Measurements from ENCODE around the gene RPRD1A. TPM values are rescaled to one million over a fixed set of nuclear protein-coding genes. Genes with fewer than 3 reads are reported as not detected.

The RPRD1A gene
- total RNA-seq, 2 experiments from 2014 or later = 27.9 to 32.1 TPM

DNA sequence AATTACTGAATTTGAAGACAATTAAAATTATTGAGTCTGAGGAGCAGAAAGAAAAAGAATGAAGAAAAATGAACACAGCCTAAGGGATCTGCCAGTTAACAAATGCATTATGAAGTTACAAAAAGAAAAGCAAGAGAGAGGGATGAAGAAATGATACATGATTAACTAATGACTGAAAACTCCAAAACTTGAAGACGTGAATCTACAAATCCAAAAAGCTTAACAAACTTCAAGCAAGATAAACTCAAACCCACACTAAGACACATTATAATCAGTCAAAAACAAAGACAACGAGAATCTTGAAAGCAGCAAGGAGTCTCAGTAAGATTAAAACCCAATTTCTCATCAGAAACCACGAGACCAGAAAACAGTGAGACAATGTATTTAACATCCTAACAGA, 15.6 kb downstream of the RPRD1A start:
- H3K9me3 Mint-ChIP-seq (ENCODE audit: low read depth) = peaks cover 20% of the 10 kb centered on the region
- H3K36me3 Mint-ChIP-seq (ENCODE audit: low read depth) = peaks cover 47% of the 10 kb centered on the region
- H3K27ac Mint-ChIP-seq = no peak overlapping the region
- POLR2A ChIA-PET = no interaction called here
- intact Hi-C loops (cut with DNase I, micrococcal nuclease) = no loop called here
- no peaks in the 10 kb centered on the region for H3K27me3 Mint-ChIP-seq
- no peak overlapping the region for H3K4me3 Mint-ChIP-seq
- peaks cover 27% of the 10 kb centered on the region for H3K4me1 Mint-ChIP-seq
- CTCF ChIA-PET = no interaction called here
- no peak for DNase-seq
- no peak for ATAC-seq

DNA sequence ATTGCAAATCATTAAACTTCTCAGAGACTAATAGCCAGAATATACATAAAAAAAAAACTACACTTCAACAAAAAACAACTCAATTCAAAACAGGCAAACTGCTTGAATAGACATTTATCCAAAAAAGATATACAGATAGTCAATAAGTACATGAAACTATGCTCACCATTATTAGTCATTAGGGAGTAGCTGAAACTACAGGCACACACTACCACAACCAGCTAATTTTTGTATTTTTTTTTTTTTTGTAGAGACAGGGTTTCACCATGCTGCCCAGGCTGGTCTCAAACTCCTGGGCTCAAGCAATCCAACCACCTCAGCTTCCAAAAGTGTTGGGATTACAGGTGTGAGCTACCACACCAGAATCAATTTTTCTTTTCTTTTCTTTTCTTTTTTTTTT, 16.9 kb downstream of the RPRD1A start:
- ChIA-PET CTCF (no interaction called here), POLR2A (no interaction called here)
- ATAC-seq = no peak
- H3K27ac Mint-ChIP-seq = no peak overlapping the region
- H3K4me1 Mint-ChIP-seq = peaks cover 34% of the 10 kb centered on the region
- H3K36me3 Mint-ChIP-seq (ENCODE audit: low read depth) = peaks cover 49% of the 10 kb centered on the region
- intact Hi-C loops (cut with DNase I, micrococcal nuclease) = no loop called here
- no peak overlapping the region for H3K4me3 Mint-ChIP-seq
- DNase-seq = no peak
- no peaks in the 10 kb centered on the region for H3K27me3 Mint-ChIP-seq
- peaks cover 20% of the 10 kb centered on the region for H3K9me3 Mint-ChIP-seq (ENCODE audit: low read depth)

DNA sequence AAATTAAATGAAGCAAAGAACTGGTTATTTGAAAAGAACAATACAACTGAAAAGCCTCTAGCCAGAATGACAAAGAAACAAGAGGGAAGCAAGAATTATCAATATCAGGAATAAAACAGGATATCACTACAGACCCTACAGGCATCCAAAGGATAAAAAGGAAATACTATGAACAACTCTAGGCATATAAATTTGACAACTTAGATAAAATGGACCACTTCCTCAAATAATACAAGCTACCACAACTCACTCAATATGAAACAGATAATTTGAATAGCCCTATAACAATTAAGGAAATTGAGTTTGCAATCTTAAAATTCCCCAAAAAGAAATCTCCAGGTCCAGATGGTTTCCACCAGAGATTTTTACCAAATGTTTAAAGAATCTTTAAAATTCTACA, 19.8 kb downstream of the RPRD1A start:
- peaks cover 44% of the 10 kb centered on the region for H3K4me1 Mint-ChIP-seq

GRCh38 chr18:36046898-36047297, 20.5 kb downstream of the RPRD1A start:
- CTCF ChIA-PET = interaction anchor here (2.2 kb wide), 1 partner anchor 29 kb away, joined by 5 read pairs; no protein-coding TSS in a partner anchor
- Mint-ChIP-seq H3K27ac (no peak overlapping the region), H3K4me1 (peaks cover 50% of the 10 kb centered on the region), H3K27me3 (no peaks in the 10 kb centered on the region), H3K9me3 (ENCODE audit: low read depth) (peaks cover 11% of the 10 kb centered on the region), H3K36me3 (ENCODE audit: low read depth) (peaks cover 23% of the 10 kb centered on the region), H3K4me3 (no peak overlapping the region)
- no peak for ATAC-seq
- intact Hi-C loops (cut with DNase I, micrococcal nuclease) = no loop called here
- no peak for DNase-seq
- POLR2A ChIA-PET = no interaction called here

More for the DNA sequence above, 19.8 kb downstream of the RPRD1A start:
- DNase-seq = no peak
- H3K27me3 Mint-ChIP-seq = no peaks in the 10 kb centered on the region
- H3K27ac Mint-ChIP-seq = no peak overlapping the region
- CTCF ChIA-PET = interaction anchor here (2.2 kb wide), 1 partner anchor 29 kb away, joined by 5 read pairs; no protein-coding TSS in a partner anchor
- no peak overlapping the region for H3K4me3 Mint-ChIP-seq
- no peak for ATAC-seq
- H3K9me3 Mint-ChIP-seq (ENCODE audit: low read depth) = peaks cover 15% of the 10 kb centered on the region
- intact Hi-C loops (cut with DNase I, micrococcal nuclease) = no loop called here
- H3K36me3 Mint-ChIP-seq (ENCODE audit: low read depth) = peaks cover 29% of the 10 kb centered on the region
- POLR2A ChIA-PET = no interaction called here

DNA sequence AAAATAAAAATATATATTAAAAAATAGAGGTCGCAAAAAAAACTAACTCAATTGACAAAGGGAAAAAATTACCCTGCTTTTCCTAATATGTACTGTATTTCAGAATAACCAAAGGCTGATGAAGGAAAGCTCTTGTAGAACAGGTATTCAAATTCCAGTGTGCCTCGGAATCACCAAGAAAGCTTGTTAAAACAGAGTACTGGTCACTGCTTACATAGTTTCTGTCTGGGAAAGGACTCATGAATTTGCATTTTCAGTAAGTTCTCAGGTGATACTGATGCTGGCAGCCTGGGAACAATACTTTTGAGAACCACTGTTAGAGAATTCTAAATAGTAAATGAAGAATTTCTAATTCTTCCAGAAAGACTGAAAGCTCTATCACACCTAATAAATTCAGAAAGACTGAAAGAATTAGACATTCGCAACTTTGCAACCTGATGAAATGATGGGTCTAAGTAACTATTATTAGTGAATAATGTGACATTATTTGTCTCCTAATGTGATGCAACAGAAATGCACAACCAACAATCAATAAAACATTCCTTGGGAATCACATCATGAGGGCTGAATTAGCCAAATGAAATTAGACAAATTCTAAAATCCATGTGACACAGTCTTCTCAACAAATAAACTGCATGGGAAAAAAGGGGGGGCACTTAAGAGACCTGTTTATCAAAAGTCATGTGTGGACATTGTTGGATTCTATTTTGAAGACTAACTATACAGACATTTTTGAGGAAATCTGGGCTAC, 21.9 kb downstream of the RPRD1A start:
- peaks cover 7% of the 10 kb centered on the region for H3K9me3 Mint-ChIP-seq (ENCODE audit: low read depth)
- no peaks in the 10 kb centered on the region for H3K27me3 Mint-ChIP-seq
- no peak overlapping the region for H3K27ac Mint-ChIP-seq
- intact Hi-C loops (cut with DNase I, micrococcal nuclease) = no loop called here
- peaks cover 50% of the 10 kb centered on the region for H3K4me1 Mint-ChIP-seq
- H3K4me3 Mint-ChIP-seq = no peak overlapping the region
- POLR2A ChIA-PET = no interaction called here
- CTCF ChIA-PET = interaction anchor here (0.6 kb wide), 1 partner anchor 12 kb away, joined by 3 read pairs; no protein-coding TSS in a partner anchor
- H3K36me3 Mint-ChIP-seq (ENCODE audit: low read depth) = peaks cover 21% of the 10 kb centered on the region
- DNase-seq (no peak), ATAC-seq (no peak)

GRCh38 chr18:36043153-36043552, 24.2 kb downstream of the RPRD1A start:
- Mint-ChIP-seq H3K4me3 (no peak overlapping the region), H3K36me3 (ENCODE audit: low read depth) (peaks cover 28% of the 10 kb centered on the region), H3K27ac (peak overlapping the region; percentile 28), H3K9me3 (ENCODE audit: low read depth) (peaks cover 10% of the 10 kb centered on the region), H3K4me1 (peaks cover 43% of the 10 kb centered on the region), H3K27me3 (no peaks in the 10 kb centered on the region)
- ATAC-seq (no peak), DNase-seq (no peak)
- ChIA-PET CTCF (interaction anchor here (0.8 to 0.9 kb wide), 2 partner anchors 14 to 636 kb away, joined by 3 to 4 read pairs; no protein-coding TSS in a partner anchor), POLR2A (no interaction called here)
- intact Hi-C loops (cut with DNase I, micrococcal nuclease) = no loop called here

- no peak for DNase-seq
- Mint-ChIP-seq H3K27ac (no peak overlapping the region), H3K36me3 (ENCODE audit: low read depth) (peaks cover 34% of the 10 kb centered on the region), H3K27me3 (no peaks in the 10 kb centered on the region), H3K4me3 (no peak overlapping the region), H3K9me3 (ENCODE audit: low read depth) (peaks cover 14% of the 10 kb centered on the region), H3K4me1 (peaks cover 41% of the 10 kb centered on the region)
- ChIA-PET CTCF (no interaction called here), POLR2A (no interaction called here)
- intact Hi-C loops (cut with DNase I, micrococcal nuclease) = no loop called here
- no peak for ATAC-seq
Observed at GRCh38 chr18:36041146-36041545, 26.2 kb downstream of the RPRD1A start.

GRCh38 chr18:36038102-36038663, 29.2 kb downstream of the RPRD1A start:
- DNase-seq (no peak), ATAC-seq (no peak)
- peaks cover 34% of the 10 kb centered on the region for H3K36me3 Mint-ChIP-seq (ENCODE audit: low read depth)
- no peak overlapping the region for H3K27ac Mint-ChIP-seq
- H3K4me1 Mint-ChIP-seq = peaks cover 49% of the 10 kb centered on the region
- POLR2A ChIA-PET = no interaction called here
- peaks cover 14% of the 10 kb centered on the region for H3K9me3 Mint-ChIP-seq (ENCODE audit: low read depth)
- no peak overlapping the region for H3K4me3 Mint-ChIP-seq
- CTCF ChIA-PET = no interaction called here
- intact Hi-C loops (cut with DNase I, micrococcal nuclease) = no loop called here
- no peaks in the 10 kb centered on the region for H3K27me3 Mint-ChIP-seq

- Mint-ChIP-seq H3K27me3 (no peaks in the 10 kb centered on the region), H3K9me3 (ENCODE audit: low read depth) (peaks cover 14% of the 10 kb centered on the region), H3K36me3 (ENCODE audit: low read depth) (peaks cover 36% of the 10 kb centered on the region), H3K4me3 (no peak overlapping the region), H3K4me1 (peaks cover 32% of the 10 kb centered on the region), H3K27ac (no peak overlapping the region)
- ChIA-PET POLR2A (no interaction called here), CTCF (no interaction called here)
- intact Hi-C loops (cut with DNase I, micrococcal nuclease) = no loop called here
- no peak for DNase-seq
- ATAC-seq = no peak
Observed at GRCh38 chr18:36035253-36035652, 32.1 kb downstream of the RPRD1A start.

DNA sequence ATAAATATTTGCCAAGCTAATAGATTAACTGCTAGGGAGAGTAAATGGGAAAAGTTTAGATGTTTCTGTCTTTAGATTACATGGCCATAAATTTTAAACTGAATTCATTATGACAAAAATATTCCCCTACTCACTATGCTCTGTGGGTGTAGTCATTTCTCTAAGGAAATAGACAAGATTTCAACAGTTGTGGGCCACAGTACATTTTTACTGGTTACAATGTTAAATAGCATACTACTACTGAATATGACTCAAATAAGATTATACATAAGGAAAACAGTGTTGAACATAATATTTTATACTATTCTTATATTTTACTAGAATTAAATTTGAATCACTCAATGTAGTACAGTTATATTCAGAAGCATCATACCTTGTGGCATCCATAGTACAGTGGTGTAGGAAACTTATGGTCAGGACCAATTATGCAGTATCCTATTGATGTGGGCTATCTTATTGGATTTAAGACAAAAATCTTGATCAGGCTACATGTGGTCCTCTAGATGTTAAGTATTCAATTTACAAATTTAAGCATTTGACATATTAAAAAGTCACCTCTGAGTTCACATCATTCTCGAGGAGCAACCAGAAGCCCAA, 33.0 kb downstream of the RPRD1A start:
- ATAC-seq = peak; percentile 63
- ChIA-PET POLR2A (no interaction called here), CTCF (no interaction called here)
- Mint-ChIP-seq H3K4me3 (no peak overlapping the region), H3K27ac (no peak overlapping the region), H3K9me3 (ENCODE audit: low read depth) (peaks cover 12% of the 10 kb centered on the region), H3K36me3 (ENCODE audit: low read depth) (peaks cover 30% of the 10 kb centered on the region), H3K4me1 (peaks cover 34% of the 10 kb centered on the region), H3K27me3 (no peaks in the 10 kb centered on the region)
- DNase-seq = no peak
- intact Hi-C loops (cut with DNase I, micrococcal nuclease) = no loop called here

DNA sequence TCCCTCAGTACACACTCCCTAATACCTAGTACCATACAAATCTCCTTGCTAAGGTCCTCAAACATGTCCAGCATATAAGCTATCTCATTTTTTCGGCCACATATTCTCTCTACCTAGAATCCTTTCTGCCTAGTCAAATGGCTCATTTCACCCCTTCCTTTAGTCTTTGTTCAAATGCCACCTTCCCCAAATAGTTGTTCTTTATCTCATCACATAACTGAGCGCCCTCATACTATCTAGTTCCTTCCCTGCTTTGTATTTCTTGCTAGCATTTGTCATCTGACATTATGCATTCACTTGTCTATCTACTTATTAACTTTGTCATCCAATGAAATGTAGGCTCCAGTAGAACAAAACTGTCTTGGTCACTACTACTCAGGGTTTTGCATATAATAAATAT, 35.5 kb downstream of the RPRD1A start:
- ChIA-PET CTCF (interaction anchor here (2.5 kb wide), 1 partner anchor 14 kb away, joined by 5 read pairs; no protein-coding TSS in a partner anchor), POLR2A (no interaction called here)
- intact Hi-C loops (cut with DNase I, micrococcal nuclease) = no loop called here
- no peak overlapping the region for H3K4me3 Mint-ChIP-seq
- no peak overlapping the region for H3K27ac Mint-ChIP-seq
- peaks cover 38% of the 10 kb centered on the region for H3K4me1 Mint-ChIP-seq
- no peaks in the 10 kb centered on the region for H3K27me3 Mint-ChIP-seq
- DNase-seq = no peak
- peaks cover 10% of the 10 kb centered on the region for H3K36me3 Mint-ChIP-seq (ENCODE audit: low read depth)
- peaks cover under 1% of the 10 kb centered on the region for H3K9me3 Mint-ChIP-seq (ENCODE audit: low read depth)
- ATAC-seq = no peak

DNA sequence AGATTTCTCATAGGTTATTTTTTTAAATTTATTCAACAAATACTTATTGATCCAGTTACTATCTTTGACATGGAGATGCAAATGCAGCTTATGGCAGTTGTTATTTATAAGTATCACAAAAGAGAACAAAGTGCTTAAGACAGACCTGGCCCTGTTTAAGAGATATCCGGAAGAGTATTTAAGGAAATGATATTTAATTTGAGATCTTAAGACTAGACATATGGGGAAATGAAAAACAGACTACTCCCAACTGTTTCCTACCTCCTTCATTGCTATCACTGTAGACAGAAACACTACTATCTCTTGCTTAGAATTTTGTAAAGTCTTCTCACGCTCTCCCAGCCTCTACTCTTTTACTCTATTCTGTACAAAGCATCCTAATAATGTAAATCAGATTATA, 36.0 kb downstream of the RPRD1A start:
- Mint-ChIP-seq H3K36me3 (ENCODE audit: low read depth) (peaks cover 11% of the 10 kb centered on the region), H3K27me3 (no peaks in the 10 kb centered on the region), H3K4me1 (peaks cover 38% of the 10 kb centered on the region), H3K9me3 (ENCODE audit: low read depth) (no peaks in the 10 kb centered on the region), H3K4me3 (no peak overlapping the region), H3K27ac (no peak overlapping the region)
- ChIA-PET POLR2A (no interaction called here), CTCF (interaction anchor here (1.0 to 2.5 kb wide), 3 partner anchors 12 to 14 kb away, joined by 3 to 5 read pairs (median 5); no protein-coding TSS in a partner anchor)
- DNase-seq (no peak), ATAC-seq (no peak)
- intact Hi-C loops (cut with DNase I, micrococcal nuclease) = no loop called here
